HCT116 (cell line): ENCODE results near the gene MMP17. TPM values are rescaled to one million over a fixed set of nuclear protein-coding genes. Genes with fewer than 3 reads are reported as not detected.

Experiments used
- ATAC-seq: fragments of 200-7000 bp; cut with Tn5 transposase; 2 replicates; pipeline ENCODE4 v1.9.1; 2020; ENCODE audit warnings: mild to moderate bottlenecking, moderate library complexity
- BruUV-seq: library from RNA; stranded (reverse); fragments of 400-500 nt; replicated peaks from 2 replicates; lab custom pipeline; 2021; lab: Mats Ljungman, UMichigan
- CTCF ChIA-PET: fragments of 300-600 bp; sonication (Branson Sonifier 250); formaldehyde crosslinking; loops from one replicate; lab custom pipeline; 2021; ENCODE audit warnings: antibody characterized with exemption; lab: Charles Lee
- POLR2A ChIA-PET: fragments of 300-600, 350-600 bp; sonication (Branson Sonifier 250); formaldehyde crosslinking; loops from one replicate; lab custom pipeline; 2021; ENCODE audit warnings: antibody characterized with exemption; lab: Charles Lee
- RAD21 ChIA-PET, 2 experiments: fragments of 300-600 bp; sonication (Branson Sonifier 250); formaldehyde crosslinking; loops; one replicate each; lab custom pipeline; 2023; ENCODE audit warnings: low total read pairs in 2 of 2; ENCODE audit not compliant: uncharacterized antibody in 2 of 2, unreplicated experiment in 2 of 2, low non-redundant PET in 1 of 2; lab: Charles Lee
- DNase-seq: peaks from one replicate; pipeline ENCODE4 v3.0.0-alpha.2; 2010; ENCODE audit warnings: low read depth, low spot score
- H2AFZ ChIP-seq: fragments of 200-600 bp; shearing (Covaris generic), sonication (generic); 2 replicates; pipeline ENCODE4 v1.6.1; 2017; ENCODE audit warnings: low read depth, mixed run types, mixed read lengths, antibody characterized with exemption, low read length; ENCODE audit not compliant: poor library complexity, severe bottlenecking
- H3K27ac ChIP-seq: 2 replicates; pipeline ENCODE4 v1.5.1; 2012; ENCODE audit warnings: low read depth, low read length
- H3K27me3 ChIP-seq: fragments of 200-600 bp; sonication (generic); 2 replicates; pipeline ENCODE4 v1.6.1; 2016; ENCODE audit warnings: mixed run types, low read length, mixed read lengths; ENCODE audit not compliant: insufficient read depth
- H3K36me3 ChIP-seq, 2 experiments: fragments of 200-500 bp in 1 of 2; fragments of 200-600 bp in 1 of 2; sonication (Bioruptor generic) in 1 of 2; sonication (generic) in 1 of 2; 2 replicates each; pipeline versions ENCODE4 v1.5.1 to v1.6.1; 2014 to 2016; ENCODE audit warnings: low read length in 2 of 2, inconsistent platforms in 1 of 2, mixed read lengths in 1 of 2, mixed run types in 1 of 2; ENCODE audit not compliant: insufficient read depth in 2 of 2, control insufficient read depth in 1 of 2
- H3K4me1 ChIP-seq, 2 experiments: fragments of 200-600 bp in 1 of 2; sonication (generic) in 1 of 2; 2 replicates each; pipeline versions ENCODE4 v1.5.1 to v1.6.1; 2012 to 2017; ENCODE audit warnings: low read length in 2 of 2, inconsistent platforms in 1 of 2, mild to moderate bottlenecking in 1 of 2, mixed read lengths in 1 of 2, mixed run types in 1 of 2, moderate library complexity in 1 of 2; ENCODE audit not compliant: insufficient read depth in 2 of 2, control insufficient read depth in 1 of 2
- H3K4me2 ChIP-seq: fragments of 200-600 bp; sonication (generic); 2 replicates; pipeline ENCODE4 v1.6.1; 2017; ENCODE audit warnings: mixed run types, low read length, mixed read lengths
- H3K4me3 ChIP-seq, 2 experiments: fragments of 200-600 bp in 1 of 2; sonication (generic) in 1 of 2; replicated peaks in 1 of 2; 2 replicates each; pipeline ENCODE4 v1.5.1; 2011 to 2016; ENCODE audit warnings: low read length in 2 of 2, control low read depth in 1 of 2, low read depth in 1 of 2, mild to moderate bottlenecking in 1 of 2, mixed read lengths in 1 of 2, mixed run types in 1 of 2
- H3K79me2 ChIP-seq: fragments of 200-600 bp; sonication (generic); 2 replicates; pipeline ENCODE4 v1.6.1; 2017; ENCODE audit warnings: mild to moderate bottlenecking, mixed run types, low read length, moderate library complexity, mixed read lengths; ENCODE audit not compliant: insufficient read depth
- H3K9ac ChIP-seq: fragments of 200-600 bp; sonication (generic); 2 replicates; pipeline ENCODE4 v1.6.1; 2016; ENCODE audit warnings: low read length, mixed read lengths
- H3K9me2 ChIP-seq: fragments of 200-600 bp; sonication (generic), shearing (Covaris generic); 2 replicates; pipeline ENCODE4 v1.6.1; 2017; ENCODE audit warnings: mixed run types, mild to moderate bottlenecking, moderate library complexity; ENCODE audit not compliant: insufficient read depth
- H3K9me3 ChIP-seq, 2 experiments: fragments of 200-500 bp in 1 of 2; fragments of 200-600 bp in 1 of 2; sonication (Bioruptor generic) in 1 of 2; sonication (generic) in 1 of 2; 2 replicates each; pipeline ENCODE4 v1.6.1; 2014 to 2017; ENCODE audit warnings: low read length in 2 of 2, mixed read lengths in 2 of 2, inconsistent platforms in 1 of 2, low read depth in 1 of 2, mild to moderate bottlenecking in 1 of 2, mixed run types in 1 of 2, moderate library complexity in 1 of 2; ENCODE audit not compliant: control insufficient read depth in 1 of 2, insufficient read depth in 1 of 2
- H4K20me1 ChIP-seq: fragments of 200-600 bp; sonication (generic), shearing (Covaris generic); 2 replicates; pipeline ENCODE4 v1.6.1; 2017; ENCODE audit warnings: mixed run types, mild to moderate bottlenecking, moderate library complexity; ENCODE audit not compliant: insufficient read depth
- CBX3 ChIP-seq: IDR thresholded peaks from 2 replicates; pipeline ENCODE4 v1.6.1; 2012; ENCODE audit warnings: low read depth
- CEBPB ChIP-seq: IDR thresholded peaks from 2 replicates; pipeline ENCODE4 v1.6.1; 2012; ENCODE audit warnings: low read depth
- CTCF ChIP-seq, 3 experiments: fragments of 200-600 bp in 1 of 3; sonication (generic) in 1 of 3; IDR thresholded peaks in 2 of 3; conservative IDR thresholded peaks in 1 of 3; 2 replicates each; pipeline ENCODE4 v1.5.1; 2012 to 2017; ENCODE audit warnings: low read depth in 2 of 3, low read length in 2 of 3, antibody characterized with exemption in 1 of 3, borderline replicate concordance in 1 of 3, control low read depth in 1 of 3, mild to moderate bottlenecking in 1 of 3, mixed read lengths in 1 of 3, mixed run types in 1 of 3, moderate library complexity in 1 of 3; ENCODE audit not compliant: insufficient read depth in 1 of 3
- EGR1 ChIP-seq: IDR thresholded peaks from 2 replicates; pipeline ENCODE4 v1.6.1; 2012; ENCODE audit warnings: low read depth
- ELF1 ChIP-seq: IDR thresholded peaks from 2 replicates; pipeline ENCODE4 v1.6.1; 2012; ENCODE audit warnings: low read depth, borderline replicate concordance
- EZH2 ChIP-seq: fragments of 200-600 bp; sonication (generic); IDR thresholded peaks from 2 replicates; pipeline ENCODE4 v1.6.1; 2017; ENCODE audit warnings: antibody characterized with exemption, mixed run types
- EZH2phosphoT487 ChIP-seq: fragments of 200-600 bp; IDR thresholded peaks from 2 replicates; pipeline ENCODE4 v1.6.1; 2018; ENCODE audit warnings: antibody characterized with exemption, borderline replicate concordance
- FOSL1 ChIP-seq: IDR thresholded peaks from 2 replicates; pipeline ENCODE4 v1.6.1; 2012; ENCODE audit warnings: low read depth
- MAX ChIP-seq: IDR thresholded peaks from 2 replicates; pipeline ENCODE4 v1.6.1; 2012
- POLR2A ChIP-seq: IDR thresholded peaks from 2 replicates; pipeline ENCODE4 v1.7.0; 2011; ENCODE audit warnings: borderline replicate concordance; ENCODE audit not compliant: insufficient read depth, insufficient read length; ENCODE audit errors: extremely low read depth
- POLR2AphosphoS5 ChIP-seq: IDR thresholded peaks from 2 replicates; pipeline ENCODE4 v1.6.1; 2011; ENCODE audit warnings: mild to moderate bottlenecking, low read depth, low read length, moderate library complexity
- RAD21 ChIP-seq: IDR thresholded peaks from 2 replicates; pipeline ENCODE4 v1.6.1; 2012; ENCODE audit warnings: low read depth, mild to moderate bottlenecking
- REST ChIP-seq: IDR thresholded peaks from 2 replicates; pipeline ENCODE4 v1.6.1; 2012; ENCODE audit warnings: low read depth
- SIN3A ChIP-seq: IDR thresholded peaks from 2 replicates; pipeline ENCODE4 v1.6.1; 2012; ENCODE audit warnings: low read depth
- SP1 ChIP-seq: IDR thresholded peaks from 2 replicates; pipeline ENCODE4 v1.6.1; 2012; ENCODE audit warnings: low read depth
- TCF7L2 ChIP-seq: IDR thresholded peaks from 2 replicates; pipeline ENCODE4 v1.7.0; 2011; ENCODE audit warnings: borderline replicate concordance, inconsistent platforms; ENCODE audit not compliant: insufficient read depth, insufficient read length; ENCODE audit errors: extremely low read depth
- YY1 ChIP-seq: IDR thresholded peaks from 2 replicates; pipeline ENCODE4 v1.6.1; 2011; ENCODE audit warnings: low read length, low read depth, moderate library complexity, mild to moderate bottlenecking; ENCODE audit not compliant: insufficient replicate concordance; ENCODE audit errors: extremely low read depth
- ZBTB33 ChIP-seq: IDR thresholded peaks from 2 replicates; pipeline ENCODE4 v1.6.1; 2011; ENCODE audit warnings: mild to moderate bottlenecking, low read length, moderate library complexity; ENCODE audit not compliant: insufficient replicate concordance; ENCODE audit errors: extremely low read depth
- ZFX ChIP-seq: fragments of 450-650 bp; IDR thresholded peaks from 2 replicates; pipeline ENCODE4 v1.6.1; 2017
- ZNF274 ChIP-seq: fragments of 200-500 bp; sonication (Bioruptor generic); IDR thresholded peaks from 2 replicates; pipeline ENCODE4 v1.6.1; 2014; ENCODE audit warnings: mild to moderate bottlenecking, low read depth, low read length, inconsistent platforms
- intact Hi-C: fragments of 100-400 bp; cut with micrococcal nuclease; formaldehyde crosslinking; loops from 2 replicates; pipeline ENCODE4 v1.10.0; 2022
- total RNA-seq: library from RNA; stranded (reverse); gene quantifications from one replicate; pipeline ENCODE4 v1.2.1, GENCODE V29; 2021; ENCODE audit not compliant: unreplicated experiment

MMP17 gene
- total RNA-seq, 1 experiment from 2014 or later = 14.3 TPM

GRCh38 chr12:131854861-131855476 lies 26.8 kb downstream of the MMP17 start:
- Histone ChIP-seq H3K27ac (no peak overlapping the region), H3K9ac (no peak overlapping the region), H3K9me3 (no peaks in the 10 kb centered on the region), H4K20me1 (no peaks in the 10 kb centered on the region), H3K4me3 (no peak overlapping the region), H3K9me2 (no peaks in the 10 kb centered on the region), H3K79me2 (no peaks in the 10 kb centered on the region), H3K4me2 (no peak overlapping the region), H3K4me1 (no peaks in the 10 kb centered on the region; a peak in 1 of 4 replicates), H2AFZ (no peak overlapping the region), H3K36me3 (no peaks in the 10 kb centered on the region), H3K27me3 (no peaks in the 10 kb centered on the region)
- intact Hi-C loops = no loop called here
- BruUV-seq = TSS peak; percentile 27
- ATAC-seq (no peak), DNase-seq (no peak)
- ChIA-PET CTCF (no interaction called here), RAD21 (no interaction called here), POLR2A (no interaction called here)
- TF ChIP-seq MAX = no peak
- no peak for TF ChIP-seq TCF7L2
- no peak for TF ChIP-seq POLR2AphosphoS5
- no peak for TF ChIP-seq SP1
- TF ChIP-seq REST = no peak
- TF ChIP-seq EZH2phosphoT487 = no peak
- no peak for TF ChIP-seq EZH2
- TF ChIP-seq FOSL1 = no peak
- no peak for TF ChIP-seq YY1
- no peak for TF ChIP-seq ZNF274
- no peak for TF ChIP-seq SIN3A
- TF ChIP-seq POLR2A = no peak
- TF ChIP-seq ZFX = no peak
- TF ChIP-seq RAD21 = no peak
- no peak for TF ChIP-seq CBX3
- no peak for TF ChIP-seq CTCF (IDR thresholded peaks at IDR 0.05 in 2 of 3, conservative IDR thresholded peaks at IDR 0.05 in 1 of 3; ENCODE audit: borderline replicate concordance in 1 of 3, insufficient read depth in 1 of 3, low read depth in 2 of 3, low read length in 2 of 3)
- TF ChIP-seq EGR1 = no peak
- no peak for TF ChIP-seq ELF1
- TF ChIP-seq ZBTB33 = no peak
- no peak for TF ChIP-seq CEBPB
